ENCODE data around the gene FBP1. TPM values are rescaled to one million over a fixed set of nuclear protein-coding genes. Genes with fewer than 3 reads are reported as not detected.

FBP1 gene
- total RNA-seq, 1 experiment from 2014 or later = 2.3 TPM

DNA sequence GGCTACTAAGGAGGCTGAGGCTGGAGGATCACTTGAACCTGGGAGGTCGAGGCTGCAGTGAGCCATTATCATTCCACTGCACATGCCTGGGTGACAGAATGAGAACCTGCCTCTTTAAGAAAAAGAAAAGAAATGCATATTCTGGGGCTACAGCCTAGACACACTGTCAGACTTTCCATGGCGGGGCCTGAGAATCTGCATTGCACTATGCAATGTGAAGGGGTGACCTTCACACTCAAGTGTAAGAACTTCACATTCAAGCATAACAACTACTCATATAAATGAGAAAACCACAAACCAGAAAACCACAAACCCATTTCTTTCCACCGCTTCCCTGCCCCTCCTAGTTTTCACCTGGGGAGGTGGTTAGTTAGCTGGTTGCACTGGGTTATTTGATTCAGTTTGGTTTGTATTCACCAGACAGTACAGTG, 27.7 kb downstream of the FBP1 start:
- Mint-ChIP-seq H3K4me1 (ENCODE audit: low read depth, unreplicated experiment) (peaks cover 11% of the 10 kb centered on the region), H3K27me3 (ENCODE audit: insufficient read depth, unreplicated experiment) (no peaks in the 10 kb centered on the region), H3K9me3 (ENCODE audit: unreplicated experiment) (no peaks in the 10 kb centered on the region), H3K27ac (ENCODE audit: unreplicated experiment) (no peak overlapping the region), H3K36me3 (ENCODE audit: insufficient read depth, unreplicated experiment) (no peaks in the 10 kb centered on the region), H3K4me3 (ENCODE audit: unreplicated experiment) (no peak overlapping the region)
- H3K4me1 ChIP-seq = peaks cover 18% of the 10 kb centered on the region
- no peaks in the 10 kb centered on the region for H3K36me3 ChIP-seq (ENCODE audit: control insufficient read depth, insufficient read depth, low read length)
- ChIA-PET CTCF (no interaction called here), POLR2A (no interaction called here)
- H3K27me3 ChIP-seq (replicated peaks; ENCODE audit: control insufficient read depth, insufficient read depth, low read length) = no peaks in the 10 kb centered on the region
- no peak for DNase-seq
- no TSS peak for BruUV-seq (replicated peaks)
- no peaks in the 10 kb centered on the region for H3K9me3 ChIP-seq
- intact Hi-C loops (cut with micrococcal nuclease; ENCODE audit: unreplicated experiment) = no loop called here
- TF ChIP-seq, protein P1, sequence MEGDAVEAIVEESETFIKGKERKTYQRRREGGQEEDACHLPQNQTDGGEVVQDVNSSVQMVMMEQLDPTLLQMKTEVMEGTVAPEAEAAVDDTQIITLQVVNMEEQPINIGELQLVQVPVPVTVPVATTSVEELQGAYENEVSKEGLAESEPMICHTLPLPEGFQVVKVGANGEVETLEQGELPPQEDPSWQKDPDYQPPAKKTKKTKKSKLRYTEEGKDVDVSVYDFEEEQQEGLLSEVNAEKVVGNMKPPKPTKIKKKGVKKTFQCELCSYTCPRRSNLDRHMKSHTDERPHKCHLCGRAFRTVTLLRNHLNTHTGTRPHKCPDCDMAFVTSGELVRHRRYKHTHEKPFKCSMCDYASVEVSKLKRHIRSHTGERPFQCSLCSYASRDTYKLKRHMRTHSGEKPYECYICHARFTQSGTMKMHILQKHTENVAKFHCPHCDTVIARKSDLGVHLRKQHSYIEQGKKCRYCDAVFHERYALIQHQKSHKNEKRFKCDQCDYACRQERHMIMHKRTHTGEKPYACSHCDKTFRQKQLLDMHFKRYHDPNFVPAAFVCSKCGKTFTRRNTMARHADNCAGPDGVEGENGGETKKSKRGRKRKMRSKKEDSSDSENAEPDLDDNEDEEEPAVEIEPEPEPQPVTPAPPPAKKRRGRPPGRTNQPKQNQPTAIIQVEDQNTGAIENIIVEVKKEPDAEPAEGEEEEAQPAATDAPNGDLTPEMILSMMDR (IDR thresholded peaks at IDR 0.05; ENCODE audit: insufficient read depth in 1 of 2, low read depth in 1 of 2, low read length in 1 of 2, severe bottlenecking in 1 of 2, unreplicated experiment in 1 of 2) = no peak
- H3K4me3 ChIP-seq (ENCODE audit: low read depth, low read length) = no peak overlapping the region

DNA sequence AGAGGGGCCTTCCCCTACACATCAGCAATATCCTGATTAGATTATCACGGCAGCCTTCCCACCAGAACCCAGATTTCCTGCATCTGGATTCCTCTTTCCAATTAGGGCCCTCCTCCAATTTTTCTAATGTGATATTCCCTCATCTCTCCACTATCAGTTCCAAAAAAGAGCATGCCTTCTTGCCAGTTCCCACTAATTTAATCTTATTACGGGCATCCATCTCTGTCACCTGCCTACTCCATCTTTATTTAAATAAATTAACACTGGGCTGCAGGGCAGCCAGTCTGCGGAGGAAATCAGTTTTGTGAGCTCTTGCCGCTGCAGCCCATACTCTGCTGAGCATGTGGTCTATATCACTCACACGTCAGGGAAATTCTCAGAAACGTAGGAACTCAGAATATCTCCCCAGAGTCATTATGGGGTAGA, 29.1 kb downstream of the FBP1 start:
- H3K27ac Mint-ChIP-seq (ENCODE audit: unreplicated experiment) = no peak overlapping the region
- H3K4me1 Mint-ChIP-seq (ENCODE audit: low read depth, unreplicated experiment) = peaks cover 19% of the 10 kb centered on the region
- Histone ChIP-seq H3K36me3 (ENCODE audit: control insufficient read depth, insufficient read depth, low read length) (no peaks in the 10 kb centered on the region), H3K9me3 (no peaks in the 10 kb centered on the region), H3K27me3 (replicated peaks; ENCODE audit: control insufficient read depth, insufficient read depth, low read length) (no peaks in the 10 kb centered on the region), H3K4me1 (peaks cover 19% of the 10 kb centered on the region), H3K4me3 (ENCODE audit: low read depth, low read length) (no peak overlapping the region)
- intact Hi-C loops (cut with micrococcal nuclease; ENCODE audit: unreplicated experiment) = no loop called here
- TF ChIP-seq, protein P1 (IDR thresholded peaks at IDR 0.05; ENCODE audit: insufficient read depth in 1 of 2, low read depth in 1 of 2, low read length in 1 of 2, severe bottlenecking in 1 of 2, unreplicated experiment in 1 of 2) = no peak
- CTCF ChIA-PET = no interaction called here
- H3K36me3 Mint-ChIP-seq (ENCODE audit: insufficient read depth, unreplicated experiment) = no peaks in the 10 kb centered on the region
- DNase-seq = no peak
- H3K4me3 Mint-ChIP-seq (ENCODE audit: unreplicated experiment) = no peak overlapping the region
- H3K27me3 Mint-ChIP-seq (ENCODE audit: insufficient read depth, unreplicated experiment) = no peaks in the 10 kb centered on the region
- no TSS peak for BruUV-seq (replicated peaks)
- POLR2A ChIA-PET = interaction anchor here (0.7 kb wide), 1 partner anchor 416 kb away, joined by 3 read pairs; no protein-coding TSS in a partner anchor
- H3K9me3 Mint-ChIP-seq (ENCODE audit: unreplicated experiment) = no peaks in the 10 kb centered on the region

DNA sequence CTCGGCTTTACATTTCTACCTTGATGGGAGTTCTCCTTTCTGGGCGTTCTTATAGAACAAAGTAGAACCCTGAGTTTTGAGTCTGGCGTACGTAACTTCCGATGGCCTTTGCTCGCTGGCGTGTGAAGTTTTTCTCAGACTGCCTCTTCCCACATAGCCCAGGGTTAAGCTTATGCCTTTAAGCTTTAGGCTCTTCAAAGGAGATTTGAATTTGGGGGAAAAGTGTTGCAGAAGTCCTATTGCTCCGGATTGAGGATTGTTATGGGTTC, 32.0 kb downstream of the FBP1 start:
- Mint-ChIP-seq H3K27ac (ENCODE audit: unreplicated experiment) (peak overlapping the region; percentile 71), H3K27me3 (ENCODE audit: insufficient read depth, unreplicated experiment) (no peaks in the 10 kb centered on the region), H3K4me1 (ENCODE audit: low read depth, unreplicated experiment) (peaks cover 35% of the 10 kb centered on the region), H3K9me3 (ENCODE audit: unreplicated experiment) (no peaks in the 10 kb centered on the region), H3K36me3 (ENCODE audit: insufficient read depth, unreplicated experiment) (no peaks in the 10 kb centered on the region), H3K4me3 (ENCODE audit: unreplicated experiment) (no peak overlapping the region)
- BruUV-seq (replicated peaks) = no TSS peak
- no peaks in the 10 kb centered on the region for H3K27me3 ChIP-seq (replicated peaks; ENCODE audit: control insufficient read depth, insufficient read depth, low read length)
- H3K4me3 ChIP-seq (ENCODE audit: low read depth, low read length) = no peak overlapping the region
- TF ChIP-seq, protein P1 (IDR thresholded peaks at IDR 0.05; ENCODE audit: insufficient read depth in 1 of 2, low read depth in 1 of 2, low read length in 1 of 2, severe bottlenecking in 1 of 2, unreplicated experiment in 1 of 2) = no peak
- POLR2A ChIA-PET = no interaction called here
- H3K4me1 ChIP-seq = peaks cover 36% of the 10 kb centered on the region
- no peaks in the 10 kb centered on the region for H3K36me3 ChIP-seq (ENCODE audit: control insufficient read depth, insufficient read depth, low read length)
- CTCF ChIA-PET = no interaction called here
- H3K9me3 ChIP-seq = no peaks in the 10 kb centered on the region
- intact Hi-C loops (cut with micrococcal nuclease; ENCODE audit: unreplicated experiment) = no loop called here
- DNase-seq = no peak
